Neutrophil (primary cell): ENCODE measurements around the gene ZNF22.
A peak's percentile ranks its signal among the peaks of the same experiment; 100 is the strongest.

ENCODE experiments used
- H3K27ac ChIP-seq: fragments of 200-600 bp; sonication (generic); 2 replicates; pipeline ENCODE4 v1.5.1; 2016; ENCODE audit warnings: mild to moderate bottlenecking, moderate library complexity
- H3K27me3 ChIP-seq: fragments of 200-600 bp; sonication (generic); 2 replicates; pipeline ENCODE4 v1.6.0; 2016; ENCODE audit warnings: mild to moderate bottlenecking
- H3K36me3 ChIP-seq: fragments of 200-600 bp; sonication (generic); 2 replicates; pipeline ENCODE4 v1.5.1; 2017
- H3K4me1 ChIP-seq, 2 experiments: fragments of 200-600 bp in 1 of 2; sonication (generic) in 1 of 2; 1 replicate in 1 of 2; 2 replicates in 1 of 2; pipeline versions ENCODE4 v1.5.1 to v1.6.1; 2013 to 2016; ENCODE audit warnings: low read depth in 1 of 2, low read length in 1 of 2, mild to moderate bottlenecking in 1 of 2, moderate library complexity in 1 of 2; ENCODE audit not compliant: control insufficient read depth in 1 of 2, insufficient read depth in 1 of 2
- H3K4me3 ChIP-seq, 2 experiments: fragments of 200-600 bp in 1 of 2; sonication (generic) in 1 of 2; 1 replicate in 1 of 2; 2 replicates in 1 of 2; pipeline ENCODE4 v1.5.1; 2013 to 2016; ENCODE audit warnings: low read depth in 1 of 2, low read length in 1 of 2, mild to moderate bottlenecking in 1 of 2, moderate library complexity in 1 of 2
- H3K9me3 ChIP-seq: fragments of 200-600 bp; sonication (generic); 2 replicates; pipeline ENCODE4 v1.5.1; 2016
- CTCF ChIP-seq: fragments of 200-600 bp; sonication (generic); IDR thresholded peaks from 2 replicates; pipeline ENCODE4 v1.5.1; 2016; ENCODE audit warnings: antibody characterized with exemption

The ZNF22 gene

GRCh38 chr10:44974082-44974627 lies 26.6 kb upstream of the ZNF22 start:
- Histone ChIP-seq H3K9me3 (no peaks in the 10 kb centered on the region), H3K27ac (peak overlapping the region; percentile 3), H3K36me3 (no peaks in the 10 kb centered on the region), H3K4me1 (peaks cover 24 to 30% of the 10 kb centered on the region in 2 experiments), H3K4me3 (peak overlapping the region; percentile 62 to 65), H3K27me3 (no peaks in the 10 kb centered on the region)
- TF ChIP-seq CTCF, result no peak

DNA sequence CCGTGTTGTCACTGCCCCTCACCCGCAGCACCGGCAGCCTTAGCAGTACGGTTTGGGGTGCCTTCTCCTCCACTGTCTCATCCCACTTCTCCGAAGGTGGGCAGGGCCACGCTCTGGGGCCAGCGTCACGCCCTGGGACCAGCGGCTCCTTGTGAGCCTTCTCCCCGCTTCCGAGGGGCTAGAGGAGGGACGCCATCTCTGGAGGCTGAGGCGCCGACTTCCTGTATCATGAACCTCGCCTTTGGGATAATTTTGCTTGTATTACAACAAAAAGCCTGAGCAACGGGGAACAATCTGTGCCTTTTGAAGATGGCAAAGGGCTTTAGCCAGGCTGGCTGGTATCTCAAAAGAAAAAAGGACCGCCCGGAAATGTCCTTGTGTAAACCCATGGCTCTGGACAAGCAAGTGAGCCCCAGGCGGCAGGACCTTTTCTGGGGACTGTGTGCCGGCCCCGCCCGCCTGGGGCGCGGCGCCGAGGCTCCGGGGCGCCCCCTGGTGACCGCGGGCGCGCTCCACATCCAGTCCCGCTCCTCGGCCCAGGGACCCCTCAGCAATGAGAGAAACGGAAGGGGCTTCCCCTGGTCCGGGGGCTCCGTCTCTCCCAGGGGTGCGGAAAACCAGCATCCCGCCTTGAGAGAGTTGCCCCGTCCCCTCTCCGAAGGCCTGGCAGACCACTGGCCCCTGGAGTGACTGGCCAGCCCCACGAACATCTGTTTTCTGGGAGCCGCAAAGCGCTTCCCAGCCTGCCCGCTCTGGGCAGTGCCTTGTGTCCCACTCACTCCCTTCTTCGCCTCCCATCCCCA lies 25.9 kb upstream of the ZNF22 start:
- H3K4me1 ChIP-seq, result peaks cover 18 to 23% of the 10 kb centered on the region in 2 experiments
- no peaks in the 10 kb centered on the region for H3K36me3 ChIP-seq
- H3K27ac ChIP-seq, result peak overlapping the region; percentile 3
- TF ChIP-seq CTCF, result peak; percentile 91
- H3K27me3 ChIP-seq, result no peaks in the 10 kb centered on the region
- H3K4me3 ChIP-seq, result peak overlapping the region; percentile 62 to 65
- H3K9me3 ChIP-seq, result no peaks in the 10 kb centered on the region

GRCh38 chr10:44975431-44976331 lies 25.0 kb upstream of the ZNF22 start:
- H3K4me3 ChIP-seq, result no peak overlapping the region
- no peaks in the 10 kb centered on the region for H3K36me3 ChIP-seq
- no peaks in the 10 kb centered on the region for H3K27me3 ChIP-seq
- H3K4me1 ChIP-seq, result peaks cover 18 to 23% of the 10 kb centered on the region in 2 experiments
- no peak for TF ChIP-seq CTCF
- no peaks in the 10 kb centered on the region for H3K9me3 ChIP-seq
- H3K27ac ChIP-seq, result no peak overlapping the region

- Histone ChIP-seq H3K4me3 (no peak overlapping the region), H3K4me1 (peaks cover 18 to 21% of the 10 kb centered on the region in 2 experiments), H3K9me3 (no peaks in the 10 kb centered on the region), H3K27ac (no peak overlapping the region), H3K27me3 (no peaks in the 10 kb centered on the region), H3K36me3 (no peaks in the 10 kb centered on the region)
- no peak for TF ChIP-seq CTCF
Measured at GRCh38 chr10:44976352-44977198, 24.1 kb upstream of the ZNF22 start.
